K562 (cell line): ENCODE measurements around the gene MPND. TPM values are rescaled to one million over a fixed set of nuclear protein-coding genes. Genes with fewer than 3 reads are reported as not detected.

ENCODE experiments used
- CXXC5 ChIP-seq: fragments of 250-450 bp; sonication (Bioruptor Pico); IDR thresholded peaks from 2 replicates; pipeline ENCODE4 v1.8.0; 2022; ENCODE audit warnings: inconsistent platforms, mild to moderate bottlenecking, moderate library complexity
- ELF2 ChIP-seq: fragments of 250-450 bp; sonication (Bioruptor Pico); IDR thresholded peaks from 2 replicates; pipeline ENCODE4 v1.5.0; 2021; ENCODE audit warnings: mild to moderate bottlenecking
- KLF13 ChIP-seq: fragments of 450-650 bp; IDR thresholded peaks from 2 replicates; pipeline ENCODE4 v1.6.1; 2016; ENCODE audit warnings: missing genetic modification characterization, low read depth, mild to moderate bottlenecking, missing compliant biosample characterization, moderate library complexity, borderline replicate concordance
- NR3C1 ChIP-seq: sonication (generic); formaldehyde crosslinking; IDR thresholded peaks from 2 replicates; pipeline ENCODE4 v1.8.1; 2022; ENCODE audit warnings: missing genetic modification reagents
- RHOXF2B ChIP-seq: fragments of 250-450 bp; sonication (Bioruptor Pico); conservative IDR thresholded peaks from 2 replicates; pipeline ENCODE4 v1.5.1; 2021
- SIX5 ChIP-seq, 2 experiments: IDR thresholded peaks; 2 replicates each; pipeline ENCODE4 v1.6.1; 2011; ENCODE audit warnings: low read length in 2 of 2, borderline replicate concordance in 1 of 2, low read depth in 1 of 2, mild to moderate bottlenecking in 1 of 2, moderate library complexity in 1 of 2; ENCODE audit not compliant: insufficient read depth in 1 of 2
- ZNF436 ChIP-seq: fragments of 250-450, 450-650 bp; sonication (Bioruptor Pico); formaldehyde crosslinking; IDR thresholded peaks from 2 replicates; pipeline ENCODE4 v1.7.0; 2020; ENCODE audit warnings: mild to moderate bottlenecking
- ZSCAN32 ChIP-seq: fragments of 450-650 bp; formaldehyde crosslinking; IDR thresholded peaks from 2 replicates; pipeline ENCODE4 v1.4.0; 2020; ENCODE audit warnings: mild to moderate bottlenecking, moderate library complexity
- polyA plus RNA-seq, 8 experiments: library from polyadenylated mRNA; depleted of rRNA in 4 of 8; stranded (reverse) in 5 of 8; unstranded in 3 of 8; fragments of >200 nt; fragmentation: Nextera tagmentation in 2 of 8; fragmentation: Illumina TruSeq in 1 of 8; extraction: Ambion mirVana in 2 of 8; extraction: Trizol in 1 of 8; gene quantifications; 2 replicates each; pipeline versions ENCODE4 v1.2.1 to v1.2.3, GENCODE V29; 2011 to 2014; ENCODE audit warnings: inconsistent platforms in 1 of 8, missing spikeins in 1 of 8
- total RNA-seq, 7 experiments: library from RNA; depleted of rRNA in 6 of 7; stranded (reverse); fragments of >200 nt in 6 of 7; fragmentation: Illumina TruSeq in 2 of 7; extraction: Trizol in 2 of 7; gene quantifications; 2 replicates each; pipeline versions ENCODE4 v1.2.1 to v1.2.3, GENCODE V29; 2011 to 2021; ENCODE audit warnings: low replicate concordance in 1 of 7
- TF ChIP-seq, protein P1 (sequence below): fragments of 450-650 bp; IDR thresholded peaks from 2 replicates; pipeline ENCODE4 v1.6.1; 2017; ENCODE audit warnings: antibody characterized with exemption, mild to moderate bottlenecking
- TF ChIP-seq, protein P2 (sequence below), 2 experiments: fragments of 450-650 bp in 1 of 2; sonication (generic) in 1 of 2; formaldehyde crosslinking in 1 of 2; IDR thresholded peaks in 1 of 2; conservative IDR thresholded peaks in 1 of 2; 2 replicates each; pipeline versions ENCODE4 v1.6.1 to v1.8.1; 2016 to 2023; ENCODE audit warnings: mild to moderate bottlenecking in 2 of 2, moderate library complexity in 2 of 2, inconsistent platforms in 1 of 2, missing genetic modification reagents in 1 of 2
- TF ChIP-seq, protein P3 (sequence below): sonication (generic); formaldehyde crosslinking; IDR thresholded peaks from 2 replicates; pipeline ENCODE4 v1.8.0; 2022; ENCODE audit warnings: missing genetic modification reagents, mild to moderate bottlenecking, moderate library complexity, borderline replicate concordance
- TF ChIP-seq, protein P4 (sequence below), 2 experiments: fragments of 250-450 bp in 1 of 2; fragments of 450-650 bp in 1 of 2; sonication (Bioruptor Pico) in 1 of 2; IDR thresholded peaks; 2 replicates each; pipeline versions ENCODE4 v1.6.1 to v1.8.0; 2016 to 2021; ENCODE audit warnings: mild to moderate bottlenecking in 2 of 2, moderate library complexity in 2 of 2, missing compliant biosample characterization in 1 of 2, missing genetic modification characterization in 1 of 2
- TF ChIP-seq, protein P5 (sequence below): fragments of 200-800 bp; sonication (Bioruptor generic); IDR thresholded peaks from 2 replicates; pipeline ENCODE4 v1.6.1; 2016; ENCODE audit warnings: missing genetic modification characterization, missing compliant biosample characterization

Gene MPND
- total and polyA plus RNA-seq, 9 of the 15 experiments (the other 6 are each of a cell fraction or from before 2014, with no cell fraction given) = 0.25 to 14.0 (median 3.9) TPM

DNA sequence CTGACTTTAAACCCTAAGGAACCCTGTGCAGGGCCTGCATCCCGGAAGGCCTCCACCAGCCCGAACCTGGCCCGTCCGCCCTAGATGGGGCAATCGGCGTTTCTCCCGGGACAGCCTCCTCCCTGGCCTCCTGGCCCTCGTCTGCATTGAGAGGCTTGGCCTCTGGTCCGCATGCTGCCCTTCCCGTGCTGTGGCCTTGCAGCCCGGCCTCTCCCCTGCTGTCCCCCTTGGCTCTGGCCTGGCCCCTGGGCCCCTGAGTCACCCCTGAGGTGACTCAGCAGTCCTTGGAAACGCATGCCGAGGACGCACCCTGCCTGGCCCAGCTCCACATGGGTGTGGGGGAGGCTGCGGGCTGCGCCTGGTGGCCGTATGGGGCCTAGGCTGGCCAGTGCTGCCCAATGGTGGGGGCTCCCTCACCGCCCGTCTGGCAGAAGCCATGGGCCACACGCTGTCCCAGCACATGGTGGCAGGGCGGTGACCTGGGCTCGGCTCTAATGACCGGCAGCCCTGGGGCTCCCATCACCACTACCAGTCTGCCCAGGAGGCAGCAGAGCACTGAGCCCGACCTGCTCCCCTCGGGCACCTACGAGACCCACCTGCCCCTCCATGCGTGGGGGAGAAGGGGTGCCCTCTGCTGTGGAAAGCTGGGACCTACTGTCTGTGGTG lies 31.3 kb downstream of the MPND start (continued):
- TF ChIP-seq, protein P1, sequence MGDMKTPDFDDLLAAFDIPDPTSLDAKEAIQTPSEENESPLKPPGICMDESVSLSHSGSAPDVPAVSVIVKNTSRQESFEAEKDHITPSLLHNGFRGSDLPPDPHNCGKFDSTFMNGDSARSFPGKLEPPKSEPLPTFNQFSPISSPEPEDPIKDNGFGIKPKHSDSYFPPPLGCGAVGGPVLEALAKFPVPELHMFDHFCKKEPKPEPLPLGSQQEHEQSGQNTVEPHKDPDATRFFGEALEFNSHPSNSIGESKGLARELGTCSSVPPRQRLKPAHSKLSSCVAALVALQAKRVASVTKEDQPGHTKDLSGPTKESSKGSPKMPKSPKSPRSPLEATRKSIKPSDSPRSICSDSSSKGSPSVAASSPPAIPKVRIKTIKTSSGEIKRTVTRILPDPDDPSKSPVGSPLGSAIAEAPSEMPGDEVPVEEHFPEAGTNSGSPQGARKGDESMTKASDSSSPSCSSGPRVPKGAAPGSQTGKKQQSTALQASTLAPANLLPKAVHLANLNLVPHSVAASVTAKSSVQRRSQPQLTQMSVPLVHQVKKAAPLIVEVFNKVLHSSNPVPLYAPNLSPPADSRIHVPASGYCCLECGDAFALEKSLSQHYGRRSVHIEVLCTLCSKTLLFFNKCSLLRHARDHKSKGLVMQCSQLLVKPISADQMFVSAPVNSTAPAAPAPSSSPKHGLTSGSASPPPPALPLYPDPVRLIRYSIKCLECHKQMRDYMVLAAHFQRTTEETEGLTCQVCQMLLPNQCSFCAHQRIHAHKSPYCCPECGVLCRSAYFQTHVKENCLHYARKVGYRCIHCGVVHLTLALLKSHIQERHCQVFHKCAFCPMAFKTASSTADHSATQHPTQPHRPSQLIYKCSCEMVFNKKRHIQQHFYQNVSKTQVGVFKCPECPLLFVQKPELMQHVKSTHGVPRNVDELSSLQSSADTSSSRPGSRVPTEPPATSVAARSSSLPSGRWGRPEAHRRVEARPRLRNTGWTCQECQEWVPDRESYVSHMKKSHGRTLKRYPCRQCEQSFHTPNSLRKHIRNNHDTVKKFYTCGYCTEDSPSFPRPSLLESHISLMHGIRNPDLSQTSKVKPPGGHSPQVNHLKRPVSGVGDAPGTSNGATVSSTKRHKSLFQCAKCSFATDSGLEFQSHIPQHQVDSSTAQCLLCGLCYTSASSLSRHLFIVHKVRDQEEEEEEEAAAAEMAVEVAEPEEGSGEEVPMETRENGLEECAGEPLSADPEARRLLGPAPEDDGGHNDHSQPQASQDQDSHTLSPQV = peak; percentile 100
- TF ChIP-seq RHOXF2B (CRISPR knock-in tag) = no peak
- TF ChIP-seq CXXC5 (CRISPR knock-in tag) = peak; percentile 96
- 0 out of 2 replicates have a peak, but pooled peaks have one; percentile 47 for TF ChIP-seq ZSCAN32 (CRISPR knock-in tag)
- TF ChIP-seq, protein P2, sequence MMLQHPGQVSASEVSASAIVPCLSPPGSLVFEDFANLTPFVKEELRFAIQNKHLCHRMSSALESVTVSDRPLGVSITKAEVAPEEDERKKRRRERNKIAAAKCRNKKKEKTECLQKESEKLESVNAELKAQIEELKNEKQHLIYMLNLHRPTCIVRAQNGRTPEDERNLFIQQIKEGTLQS (IDR thresholded peaks at IDR 0.05) = peak; percentile 98
- TF ChIP-seq, protein P2 (CRISPR knock-in tag; conservative IDR thresholded peaks at IDR 0.05) = peak; percentile 85; the same call in 1 of the 2 replicates
- TF ChIP-seq, protein P3, sequence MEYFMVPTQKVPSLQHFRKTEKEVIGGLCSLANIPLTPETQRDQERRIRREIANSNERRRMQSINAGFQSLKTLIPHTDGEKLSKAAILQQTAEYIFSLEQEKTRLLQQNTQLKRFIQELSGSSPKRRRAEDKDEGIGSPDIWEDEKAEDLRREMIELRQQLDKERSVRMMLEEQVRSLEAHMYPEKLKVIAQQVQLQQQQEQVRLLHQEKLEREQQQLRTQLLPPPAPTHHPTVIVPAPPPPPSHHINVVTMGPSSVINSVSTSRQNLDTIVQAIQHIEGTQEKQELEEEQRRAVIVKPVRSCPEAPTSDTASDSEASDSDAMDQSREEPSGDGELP = peak; percentile 96
- peak; percentile 7 for TF ChIP-seq ELF2
- TF ChIP-seq, protein P4, sequence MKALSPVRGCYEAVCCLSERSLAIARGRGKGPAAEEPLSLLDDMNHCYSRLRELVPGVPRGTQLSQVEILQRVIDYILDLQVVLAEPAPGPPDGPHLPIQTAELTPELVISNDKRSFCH (CRISPR knock-in tag; IDR thresholded peaks at IDR 0.05) = peak; percentile 67; the same call in 1 of the 2 replicates
- TF ChIP-seq, protein P4 (tag; IDR thresholded peaks at IDR 0.05) = peak; percentile 93
- no peak for TF ChIP-seq ZNF436 (CRISPR knock-in tag)
- TF ChIP-seq KLF13 (tag) = peak; percentile 60
- TF ChIP-seq, protein P5, sequence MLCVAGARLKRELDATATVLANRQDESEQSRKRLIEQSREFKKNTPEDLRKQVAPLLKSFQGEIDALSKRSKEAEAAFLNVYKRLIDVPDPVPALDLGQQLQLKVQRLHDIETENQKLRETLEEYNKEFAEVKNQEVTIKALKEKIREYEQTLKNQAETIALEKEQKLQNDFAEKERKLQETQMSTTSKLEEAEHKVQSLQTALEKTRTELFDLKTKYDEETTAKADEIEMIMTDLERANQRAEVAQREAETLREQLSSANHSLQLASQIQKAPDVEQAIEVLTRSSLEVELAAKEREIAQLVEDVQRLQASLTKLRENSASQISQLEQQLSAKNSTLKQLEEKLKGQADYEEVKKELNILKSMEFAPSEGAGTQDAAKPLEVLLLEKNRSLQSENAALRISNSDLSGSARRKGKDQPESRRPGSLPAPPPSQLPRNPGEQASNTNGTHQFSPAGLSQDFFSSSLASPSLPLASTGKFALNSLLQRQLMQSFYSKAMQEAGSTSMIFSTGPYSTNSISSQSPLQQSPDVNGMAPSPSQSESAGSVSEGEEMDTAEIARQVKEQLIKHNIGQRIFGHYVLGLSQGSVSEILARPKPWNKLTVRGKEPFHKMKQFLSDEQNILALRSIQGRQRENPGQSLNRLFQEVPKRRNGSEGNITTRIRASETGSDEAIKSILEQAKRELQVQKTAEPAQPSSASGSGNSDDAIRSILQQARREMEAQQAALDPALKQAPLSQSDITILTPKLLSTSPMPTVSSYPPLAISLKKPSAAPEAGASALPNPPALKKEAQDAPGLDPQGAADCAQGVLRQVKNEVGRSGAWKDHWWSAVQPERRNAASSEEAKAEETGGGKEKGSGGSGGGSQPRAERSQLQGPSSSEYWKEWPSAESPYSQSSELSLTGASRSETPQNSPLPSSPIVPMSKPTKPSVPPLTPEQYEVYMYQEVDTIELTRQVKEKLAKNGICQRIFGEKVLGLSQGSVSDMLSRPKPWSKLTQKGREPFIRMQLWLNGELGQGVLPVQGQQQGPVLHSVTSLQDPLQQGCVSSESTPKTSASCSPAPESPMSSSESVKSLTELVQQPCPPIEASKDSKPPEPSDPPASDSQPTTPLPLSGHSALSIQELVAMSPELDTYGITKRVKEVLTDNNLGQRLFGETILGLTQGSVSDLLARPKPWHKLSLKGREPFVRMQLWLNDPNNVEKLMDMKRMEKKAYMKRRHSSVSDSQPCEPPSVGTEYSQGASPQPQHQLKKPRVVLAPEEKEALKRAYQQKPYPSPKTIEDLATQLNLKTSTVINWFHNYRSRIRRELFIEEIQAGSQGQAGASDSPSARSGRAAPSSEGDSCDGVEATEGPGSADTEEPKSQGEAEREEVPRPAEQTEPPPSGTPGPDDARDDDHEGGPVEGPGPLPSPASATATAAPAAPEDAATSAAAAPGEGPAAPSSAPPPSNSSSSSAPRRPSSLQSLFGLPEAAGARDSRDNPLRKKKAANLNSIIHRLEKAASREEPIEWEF (CRISPR knock-in tag) = peak; percentile 94
- TF ChIP-seq NR3C1 = peak; percentile 38; the same call in 1 of the 2 replicates
- TF ChIP-seq SIX5 (IDR thresholded peaks at IDR 0.05; ENCODE audit: borderline replicate concordance in 1 of 2, insufficient read depth in 1 of 2, low read depth in 1 of 2, low read length in 2 of 2) = no peak
